Adrenal gland (tissue), 5 donors: Measurements from ENCODE around the gene PTGDR2.

Experiments
- POLR2A ChIP-seq, 2 donors: fragments of 450-650 bp; IDR thresholded peaks; one replicate each; pipeline ENCODE4 v1.6.1; 2017; ENCODE audit warnings: antibody characterized with exemption in 2 of 2, mild to moderate bottlenecking in 2 of 2, moderate library complexity in 1 of 2
- TF ChIP-seq, protein P1 (sequence below), 6 experiments: fragments of 450-650 bp in 4 of 6; fragments of 200-600 bp in 2 of 6; sonication (generic) in 1 of 6; IDR thresholded peaks; 1 replicate in 5 of 6; 2 replicates in 1 of 6; pipeline versions ENCODE4 v1.5.1 to v1.8.0; 2016 to 2021; ENCODE audit warnings: antibody characterized with exemption in 6 of 6, mild to moderate bottlenecking in 2 of 6, moderate library complexity in 1 of 6
- donor health status: DM: no; HTN: no; CAD: no.

DNA sequence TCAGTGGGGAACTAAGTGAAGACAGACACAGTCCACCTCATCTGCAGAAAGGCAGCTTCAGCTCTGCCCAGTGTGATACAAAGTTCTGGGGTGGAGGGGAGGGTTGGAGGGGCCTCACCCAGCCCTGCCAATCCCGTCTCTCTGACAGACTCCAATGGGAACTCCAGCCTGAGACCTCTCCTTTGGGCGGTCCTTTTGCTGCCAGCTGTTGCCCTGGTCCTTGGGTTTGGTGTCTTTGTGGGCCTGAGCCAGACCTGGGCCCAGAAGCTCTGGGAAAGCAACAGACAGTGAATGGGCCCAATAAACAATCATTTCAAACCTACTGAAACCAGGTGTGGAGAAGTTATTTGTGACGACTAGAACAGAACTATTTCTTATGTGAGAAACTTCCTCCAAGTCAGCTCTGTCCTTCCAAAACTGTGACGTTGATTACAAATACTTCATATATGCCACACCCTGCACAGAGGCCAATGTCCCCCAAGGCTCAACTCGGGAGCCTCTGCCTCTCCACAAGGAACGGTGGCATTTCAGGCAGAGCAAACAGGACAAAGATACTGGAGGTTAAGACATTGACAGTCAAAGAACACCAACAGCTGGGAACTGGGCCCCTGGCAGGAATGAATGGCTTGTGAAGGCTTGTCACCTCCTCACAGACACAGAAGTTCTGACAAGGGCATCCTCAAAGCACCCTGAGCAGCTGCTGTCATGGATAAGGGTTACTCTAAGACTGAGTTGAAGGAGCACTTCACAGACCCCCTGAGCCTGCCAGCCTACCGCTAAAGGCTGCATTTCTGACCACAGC lies 19.8 kb upstream of the PTGDR2 start:
- TF ChIP-seq POLR2A (IDR thresholded peaks at IDR 0.05), result no peak
- TF ChIP-seq, protein P1, sequence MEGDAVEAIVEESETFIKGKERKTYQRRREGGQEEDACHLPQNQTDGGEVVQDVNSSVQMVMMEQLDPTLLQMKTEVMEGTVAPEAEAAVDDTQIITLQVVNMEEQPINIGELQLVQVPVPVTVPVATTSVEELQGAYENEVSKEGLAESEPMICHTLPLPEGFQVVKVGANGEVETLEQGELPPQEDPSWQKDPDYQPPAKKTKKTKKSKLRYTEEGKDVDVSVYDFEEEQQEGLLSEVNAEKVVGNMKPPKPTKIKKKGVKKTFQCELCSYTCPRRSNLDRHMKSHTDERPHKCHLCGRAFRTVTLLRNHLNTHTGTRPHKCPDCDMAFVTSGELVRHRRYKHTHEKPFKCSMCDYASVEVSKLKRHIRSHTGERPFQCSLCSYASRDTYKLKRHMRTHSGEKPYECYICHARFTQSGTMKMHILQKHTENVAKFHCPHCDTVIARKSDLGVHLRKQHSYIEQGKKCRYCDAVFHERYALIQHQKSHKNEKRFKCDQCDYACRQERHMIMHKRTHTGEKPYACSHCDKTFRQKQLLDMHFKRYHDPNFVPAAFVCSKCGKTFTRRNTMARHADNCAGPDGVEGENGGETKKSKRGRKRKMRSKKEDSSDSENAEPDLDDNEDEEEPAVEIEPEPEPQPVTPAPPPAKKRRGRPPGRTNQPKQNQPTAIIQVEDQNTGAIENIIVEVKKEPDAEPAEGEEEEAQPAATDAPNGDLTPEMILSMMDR (IDR thresholded peaks at IDR 0.05), result no peak
